ENCODE results near the gene HNRNPLL.

Gene HNRNPLL

GRCh38 chr2:38561691-38562090 is 41.0 kb downstream of the HNRNPLL start:
- intact Hi-C loops (cut with DNase I; ENCODE audit: low total_unique reads): no loop called here
- DNase-seq: no peak
- H3K27me3 ChIP-seq: no peaks in the 10 kb centered on the region

GRCh38 chr2:38560092-38560491 is 42.6 kb downstream of the HNRNPLL start:
- intact Hi-C loops (cut with DNase I; ENCODE audit: low total_unique reads): no loop called here
- peaks cover 19 to 41% (median 25%) of the 10 kb centered on the region in 3 donors for H3K36me3 ChIP-seq

More at GRCh38 chr2:38561691-38562090, 41.0 kb downstream of the HNRNPLL start:
- Histone ChIP-seq H3K9me3 (no peaks in the 10 kb centered on the region), H3K4me3 (no peak overlapping the region), H3K27ac (no peak overlapping the region), H3K4me1 (no peaks in the 10 kb centered on the region), H3K36me3 (peaks cover 27 to 55% (median 40%) of the 10 kb centered on the region in 3 donors)
- TF ChIP-seq CTCF (IDR thresholded peaks at IDR 0.05): no peak

DNA sequence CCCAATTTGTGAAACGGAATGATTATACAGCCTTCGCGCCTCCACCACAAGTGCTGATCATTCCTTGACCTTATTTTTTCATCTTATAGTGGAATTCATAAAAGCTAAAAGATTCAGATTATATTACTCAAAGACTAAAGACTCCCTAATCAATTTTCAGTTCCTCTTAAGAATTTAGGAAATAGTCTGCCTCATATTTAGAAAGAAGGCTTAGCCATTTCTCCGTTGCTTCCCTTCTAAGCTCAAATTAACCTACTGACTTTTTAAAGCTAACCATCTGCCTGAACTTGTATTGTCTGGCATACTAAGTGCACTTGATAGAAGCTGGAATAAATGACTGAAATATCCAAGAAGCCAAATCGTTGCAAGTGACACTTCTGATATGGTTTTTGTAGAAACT is 44.7 kb downstream of the HNRNPLL start:
- no peaks in the 10 kb centered on the region for H3K4me1 ChIP-seq
- no peak overlapping the region for H3K4me3 ChIP-seq
- H3K36me3 ChIP-seq: peaks cover 19 to 26% (median 19%) of the 10 kb centered on the region in 3 donors
- H3K27me3 ChIP-seq: no peaks in the 10 kb centered on the region
- no peak for DNase-seq
- TF ChIP-seq CTCF (IDR thresholded peaks at IDR 0.05): no peak
- no peaks in the 10 kb centered on the region for H3K9me3 ChIP-seq
- intact Hi-C loops (cut with DNase I; ENCODE audit: low total_unique reads): no loop called here
- no peak overlapping the region for H3K27ac ChIP-seq

More at GRCh38 chr2:38560092-38560491, 42.6 kb downstream of the HNRNPLL start:
- Histone ChIP-seq H3K27me3 (no peaks in the 10 kb centered on the region), H3K9me3 (no peaks in the 10 kb centered on the region), H3K27ac (no peak overlapping the region), H3K4me3 (no peak overlapping the region), H3K4me1 (no peaks in the 10 kb centered on the region)
- no peak for TF ChIP-seq CTCF (IDR thresholded peaks at IDR 0.05)
- no peak for DNase-seq

DNA sequence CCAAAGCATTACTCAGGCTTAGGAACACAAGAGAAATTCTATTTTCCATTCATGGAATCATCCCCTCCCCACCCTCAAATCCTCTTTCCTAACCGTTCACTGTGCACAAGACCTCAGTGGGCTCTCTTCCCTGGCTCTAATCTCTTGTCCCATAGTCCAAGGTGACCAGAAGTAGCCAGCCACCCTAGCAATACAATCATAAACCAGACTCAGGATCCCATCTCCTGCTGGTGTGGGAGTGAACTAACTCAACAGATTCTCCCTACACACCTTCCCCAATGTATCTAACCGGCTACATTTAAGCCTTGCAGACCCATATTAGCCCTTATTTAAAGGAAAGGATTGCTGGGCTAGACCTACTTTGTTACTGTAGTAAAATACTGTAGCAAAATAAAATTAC is 45.5 kb downstream of the HNRNPLL start:
- DNase-seq: no peak
- no peak overlapping the region for H3K4me3 ChIP-seq
- TF ChIP-seq CTCF (IDR thresholded peaks at IDR 0.05): no peak
- no peaks in the 10 kb centered on the region for H3K27me3 ChIP-seq
- H3K27ac ChIP-seq: no peak overlapping the region
- H3K36me3 ChIP-seq: peaks cover 19 to 25% (median 24%) of the 10 kb centered on the region in 3 donors
- no peaks in the 10 kb centered on the region for H3K4me1 ChIP-seq
- intact Hi-C loops (cut with DNase I; ENCODE audit: low total_unique reads): no loop called here
- no peaks in the 10 kb centered on the region for H3K9me3 ChIP-seq

DNA sequence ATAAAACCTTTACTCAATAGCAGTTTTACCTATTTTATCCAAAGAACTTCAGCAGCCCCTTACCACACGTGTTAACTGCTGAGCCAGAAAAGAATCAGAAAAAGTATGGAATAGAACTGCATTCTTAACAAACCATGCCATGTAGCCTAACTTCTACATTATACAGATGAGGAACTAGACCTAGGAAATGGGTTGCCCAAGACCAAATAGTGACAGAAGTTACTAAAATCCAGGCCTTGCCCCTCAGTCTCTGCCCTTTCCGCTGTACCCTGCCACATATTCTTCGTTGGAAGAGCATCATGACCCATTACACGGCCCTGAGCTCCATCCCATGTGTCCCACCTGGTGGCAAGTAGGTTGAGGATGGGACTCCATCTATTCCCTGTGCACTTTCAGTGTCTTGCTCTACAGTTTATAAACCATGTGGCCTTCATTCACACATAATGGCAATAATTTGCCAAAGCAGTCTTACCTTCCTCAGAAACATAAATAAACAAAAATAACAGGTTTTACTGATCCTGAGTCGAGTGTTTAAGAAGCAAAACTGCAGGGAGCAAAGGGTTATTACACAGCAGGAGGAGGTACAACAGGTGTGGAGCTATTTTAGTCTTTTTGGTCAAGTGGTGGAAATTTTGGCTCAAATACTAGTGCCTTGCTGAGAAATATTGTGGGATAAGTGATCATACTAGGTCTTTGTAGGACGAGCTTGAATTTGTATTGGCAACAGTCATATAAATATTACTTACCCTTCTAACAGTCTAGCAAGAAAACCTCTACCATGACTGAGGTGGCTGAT is 46.5 kb downstream of the HNRNPLL start:
- H3K27ac ChIP-seq: no peak overlapping the region
- H3K27me3 ChIP-seq: no peaks in the 10 kb centered on the region
- no peak overlapping the region for H3K4me3 ChIP-seq
- no peaks in the 10 kb centered on the region for H3K9me3 ChIP-seq
- DNase-seq: no peak
- no peaks in the 10 kb centered on the region for H3K4me1 ChIP-seq
- H3K36me3 ChIP-seq: peaks cover 11 to 28% (median 14%) of the 10 kb centered on the region in 3 donors
- no peak for TF ChIP-seq CTCF (IDR thresholded peaks at IDR 0.05)
- intact Hi-C loops (cut with DNase I; ENCODE audit: low total_unique reads): no loop called here

All from tibial artery (tissue), 4 donors.